ENCODE data around the gene TBX19. TPM values are rescaled to one million over a fixed set of nuclear protein-coding genes. Genes with fewer than 3 reads are reported as not detected.

TBX19 gene
- total RNA-seq, 1 donor from 2014 or later = 2.0 TPM

DNA sequence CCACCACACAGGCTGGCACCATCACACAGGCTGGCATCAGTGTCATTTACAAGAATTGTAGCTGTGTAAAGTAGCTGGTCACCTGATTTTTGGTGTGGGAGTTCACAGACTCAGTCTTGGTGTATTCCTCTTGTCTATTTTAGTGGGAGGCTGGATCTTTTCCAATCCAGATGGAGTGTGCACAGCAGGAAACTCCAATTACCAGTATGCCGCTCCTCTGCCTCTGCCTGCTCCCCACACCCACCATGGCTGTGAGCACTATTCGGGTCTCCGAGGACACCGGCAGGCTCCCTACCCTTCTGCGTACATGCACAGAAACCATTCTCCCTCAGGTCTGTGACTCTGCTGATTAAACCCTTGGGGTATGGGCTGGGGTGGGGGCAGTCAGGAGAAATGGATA lies 24.2 kb downstream of the TBX19 start:
- peaks cover 5% of the 10 kb centered on the region for H3K4me1 Mint-ChIP-seq (ENCODE audit: low read depth)
- H3K4me3 Mint-ChIP-seq (ENCODE audit: low read depth) = no peak overlapping the region
- TF ChIP-seq CTCF (IDR thresholded peaks at IDR 0.05; ENCODE audit: unreplicated experiment) = no peak
- no peak overlapping the region for H3K27ac Mint-ChIP-seq
- H3K9me3 Mint-ChIP-seq (ENCODE audit: low read depth) = no peaks in the 10 kb centered on the region
- no peaks in the 10 kb centered on the region for H3K27me3 Mint-ChIP-seq
- no peak for DNase-seq (ENCODE audit: low spot score, unreplicated experiment)
- no peaks in the 10 kb centered on the region for H3K36me3 Mint-ChIP-seq (ENCODE audit: insufficient read depth)

DNA sequence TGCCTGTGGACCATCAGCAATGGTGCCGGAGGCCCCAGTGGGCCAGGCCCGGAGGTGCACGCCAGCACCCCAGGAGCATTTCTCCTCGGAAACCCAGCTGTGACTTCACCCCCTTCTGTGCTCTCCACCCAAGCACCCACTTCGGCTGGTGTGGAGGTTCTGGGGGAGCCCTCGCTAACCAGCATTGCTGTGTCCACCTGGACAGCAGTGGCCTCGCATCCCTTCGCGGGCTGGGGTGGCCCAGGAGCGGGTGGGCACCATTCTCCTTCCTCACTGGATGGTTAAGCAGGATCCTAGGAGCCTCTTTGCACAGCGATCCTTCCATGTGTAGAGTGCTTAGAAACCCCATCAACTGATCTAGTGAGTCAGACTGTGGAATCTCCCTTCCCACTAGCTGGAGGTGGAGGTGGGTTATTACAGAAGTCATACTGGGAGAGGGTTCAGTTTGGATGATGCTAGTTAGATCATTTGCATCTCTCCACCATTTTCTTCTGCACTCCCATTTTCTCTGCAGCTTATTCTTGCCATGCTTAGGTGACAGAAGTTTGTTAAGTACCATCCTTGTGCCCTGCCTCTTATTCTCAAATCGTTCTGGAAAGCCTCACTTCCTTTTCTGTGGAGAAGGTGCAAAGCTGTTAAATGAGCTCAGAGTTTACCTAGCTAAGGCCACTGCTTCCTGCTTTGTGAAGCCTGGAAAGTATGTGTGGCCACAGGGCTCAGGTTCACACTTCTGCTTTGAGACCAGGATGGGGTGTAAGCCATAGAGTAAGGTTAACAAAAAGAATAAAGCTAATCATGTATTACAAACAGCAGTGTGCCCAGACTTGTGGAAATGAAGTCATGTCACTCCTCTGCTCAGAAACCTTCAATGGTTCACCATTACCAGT lies 32.3 kb downstream of the TBX19 start:
- TF ChIP-seq CTCF (IDR thresholded peaks at IDR 0.05; ENCODE audit: unreplicated experiment) = no peak
- H3K4me3 Mint-ChIP-seq (ENCODE audit: low read depth) = no peak overlapping the region

DNA sequence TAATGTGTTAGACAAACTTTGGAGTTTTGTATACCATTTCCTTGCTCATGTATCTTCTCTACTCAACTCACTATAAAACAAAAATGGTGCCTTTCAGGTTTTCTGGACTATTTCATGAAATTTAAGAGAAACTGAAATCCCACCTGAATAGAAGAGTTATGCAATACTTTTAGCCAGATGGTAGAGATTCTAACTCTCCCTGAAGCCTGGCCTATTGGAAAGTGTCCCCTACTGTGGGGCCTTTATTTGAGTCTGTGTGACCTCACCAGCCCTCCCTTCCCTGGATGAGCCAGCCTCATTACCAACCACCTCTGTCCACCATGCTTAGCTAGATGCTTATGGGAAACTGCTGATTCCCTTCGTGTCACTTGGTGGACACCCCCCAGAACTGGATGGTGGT lies 35.5 kb downstream of the TBX19 start:
- no peak overlapping the region for H3K4me3 Mint-ChIP-seq (ENCODE audit: low read depth)
- TF ChIP-seq CTCF (IDR thresholded peaks at IDR 0.05; ENCODE audit: unreplicated experiment) = no peak
- no peak overlapping the region for H3K27ac Mint-ChIP-seq
- H3K9me3 Mint-ChIP-seq (ENCODE audit: low read depth) = no peaks in the 10 kb centered on the region
- H3K27me3 Mint-ChIP-seq = no peaks in the 10 kb centered on the region
- no peak for DNase-seq (ENCODE audit: low spot score, unreplicated experiment)
- no peaks in the 10 kb centered on the region for H3K36me3 Mint-ChIP-seq (ENCODE audit: insufficient read depth)
- peaks cover 6% of the 10 kb centered on the region for H3K4me1 Mint-ChIP-seq (ENCODE audit: low read depth)

More for the DNA sequence above, 32.3 kb downstream of the TBX19 start:
- Mint-ChIP-seq H3K36me3 (ENCODE audit: insufficient read depth) (no peaks in the 10 kb centered on the region), H3K27me3 (no peaks in the 10 kb centered on the region), H3K4me1 (ENCODE audit: low read depth) (no peaks in the 10 kb centered on the region), H3K9me3 (ENCODE audit: low read depth) (no peaks in the 10 kb centered on the region), H3K27ac (no peak overlapping the region)
- DNase-seq (ENCODE audit: low spot score, unreplicated experiment) = no peak

- H3K4me3 Mint-ChIP-seq (ENCODE audit: low read depth) = no peak overlapping the region
- peaks cover 6% of the 10 kb centered on the region for H3K4me1 Mint-ChIP-seq (ENCODE audit: low read depth)
- H3K9me3 Mint-ChIP-seq (ENCODE audit: low read depth) = no peaks in the 10 kb centered on the region
- TF ChIP-seq CTCF (IDR thresholded peaks at IDR 0.05; ENCODE audit: unreplicated experiment) = no peak
- H3K27ac Mint-ChIP-seq = no peak overlapping the region
- DNase-seq (ENCODE audit: low spot score, unreplicated experiment) = no peak
- no peaks in the 10 kb centered on the region for H3K27me3 Mint-ChIP-seq
- no peaks in the 10 kb centered on the region for H3K36me3 Mint-ChIP-seq (ENCODE audit: insufficient read depth)
Measured at GRCh38 chr1:168317309-168317708, 36.6 kb downstream of the TBX19 start.

- TF ChIP-seq CTCF (IDR thresholded peaks at IDR 0.05; ENCODE audit: unreplicated experiment) = no peak
- H3K9me3 Mint-ChIP-seq (ENCODE audit: low read depth) = peaks cover under 1% of the 10 kb centered on the region
- DNase-seq (ENCODE audit: low spot score, unreplicated experiment) = no peak
- no peak overlapping the region for H3K4me3 Mint-ChIP-seq (ENCODE audit: low read depth)
- peaks cover 6% of the 10 kb centered on the region for H3K4me1 Mint-ChIP-seq (ENCODE audit: low read depth)
- H3K27ac Mint-ChIP-seq = no peak overlapping the region
- no peaks in the 10 kb centered on the region for H3K36me3 Mint-ChIP-seq (ENCODE audit: insufficient read depth)
- no peaks in the 10 kb centered on the region for H3K27me3 Mint-ChIP-seq
Measured at GRCh38 chr1:168319691-168320090, 39.0 kb downstream of the TBX19 start.

All from progenitor cell of endocrine pancreas (in vitro differentiated cells).